ENCODE measurements around the gene SLC8A3. TPM values are rescaled to one million over a fixed set of nuclear protein-coding genes. Genes with fewer than 3 reads are reported as not detected.

SLC8A3 gene
- total RNA-seq, 1 experiment from 2014 or later, result not detected

DNA sequence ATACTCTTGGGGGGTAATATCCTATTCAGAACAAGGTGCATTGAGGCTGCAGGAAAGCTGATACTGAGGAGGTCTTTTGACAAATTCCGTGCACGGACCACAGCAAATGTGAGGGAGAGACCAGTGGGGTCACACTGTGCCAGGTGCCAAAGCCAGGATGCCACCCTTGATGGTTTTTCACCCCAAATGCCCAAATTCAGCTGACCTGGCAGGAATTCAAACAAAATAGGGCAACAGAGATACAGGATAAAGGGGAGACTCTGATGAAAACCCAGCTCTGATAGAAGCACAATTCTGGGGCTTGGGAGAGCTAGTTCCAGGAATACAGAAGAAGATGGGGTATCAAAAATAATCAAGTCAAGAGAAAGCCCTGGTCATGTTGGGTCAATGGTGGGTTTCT lies 55.3 kb downstream of the SLC8A3 start:
- intact Hi-C loops (cut with micrococcal nuclease), result no loop called here
- no peak overlapping the region for H3K4me2 ChIP-seq (ENCODE audit: low read length)
- ChIA-PET CTCF (no interaction called here), RAD21 (ENCODE audit: low non-redundant PET in 1 of 2, low total read pairs in 2 of 2, uncharacterized antibody in 2 of 2, unreplicated experiment in 2 of 2) (no interaction called here), POLR2A (no interaction called here)
- H4K20me1 ChIP-seq (ENCODE audit: insufficient read depth), result no peaks in the 10 kb centered on the region
- TF ChIP-seq, protein P1, sequence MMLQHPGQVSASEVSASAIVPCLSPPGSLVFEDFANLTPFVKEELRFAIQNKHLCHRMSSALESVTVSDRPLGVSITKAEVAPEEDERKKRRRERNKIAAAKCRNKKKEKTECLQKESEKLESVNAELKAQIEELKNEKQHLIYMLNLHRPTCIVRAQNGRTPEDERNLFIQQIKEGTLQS (IDR thresholded peaks at IDR 0.05), result no peak
- no peak for TF ChIP-seq ZNF274 (IDR thresholded peaks at IDR 0.05; ENCODE audit: low read depth, low read length)
- TF ChIP-seq CBX3 (IDR thresholded peaks at IDR 0.05; ENCODE audit: low read depth), result no peak
- TF ChIP-seq ZFX (IDR thresholded peaks at IDR 0.05), result no peak
- TF ChIP-seq EGR1 (IDR thresholded peaks at IDR 0.05; ENCODE audit: low read depth), result no peak
- no peak for TF ChIP-seq SIN3A (IDR thresholded peaks at IDR 0.05; ENCODE audit: low read depth)
- TF ChIP-seq, protein P2, sequence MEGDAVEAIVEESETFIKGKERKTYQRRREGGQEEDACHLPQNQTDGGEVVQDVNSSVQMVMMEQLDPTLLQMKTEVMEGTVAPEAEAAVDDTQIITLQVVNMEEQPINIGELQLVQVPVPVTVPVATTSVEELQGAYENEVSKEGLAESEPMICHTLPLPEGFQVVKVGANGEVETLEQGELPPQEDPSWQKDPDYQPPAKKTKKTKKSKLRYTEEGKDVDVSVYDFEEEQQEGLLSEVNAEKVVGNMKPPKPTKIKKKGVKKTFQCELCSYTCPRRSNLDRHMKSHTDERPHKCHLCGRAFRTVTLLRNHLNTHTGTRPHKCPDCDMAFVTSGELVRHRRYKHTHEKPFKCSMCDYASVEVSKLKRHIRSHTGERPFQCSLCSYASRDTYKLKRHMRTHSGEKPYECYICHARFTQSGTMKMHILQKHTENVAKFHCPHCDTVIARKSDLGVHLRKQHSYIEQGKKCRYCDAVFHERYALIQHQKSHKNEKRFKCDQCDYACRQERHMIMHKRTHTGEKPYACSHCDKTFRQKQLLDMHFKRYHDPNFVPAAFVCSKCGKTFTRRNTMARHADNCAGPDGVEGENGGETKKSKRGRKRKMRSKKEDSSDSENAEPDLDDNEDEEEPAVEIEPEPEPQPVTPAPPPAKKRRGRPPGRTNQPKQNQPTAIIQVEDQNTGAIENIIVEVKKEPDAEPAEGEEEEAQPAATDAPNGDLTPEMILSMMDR (IDR thresholded peaks at IDR 0.05 in 2 of 3, conservative IDR thresholded peaks at IDR 0.05 in 1 of 3; ENCODE audit: borderline replicate concordance in 1 of 3, insufficient read depth in 1 of 3, low read depth in 2 of 3, low read length in 2 of 3), result no peak
- TF ChIP-seq FOSL1 (IDR thresholded peaks at IDR 0.05; ENCODE audit: low read depth), result no peak
- TF ChIP-seq EZH2phosphoT487 (IDR thresholded peaks at IDR 0.05; ENCODE audit: borderline replicate concordance), result no peak
- TF ChIP-seq, protein P3, sequence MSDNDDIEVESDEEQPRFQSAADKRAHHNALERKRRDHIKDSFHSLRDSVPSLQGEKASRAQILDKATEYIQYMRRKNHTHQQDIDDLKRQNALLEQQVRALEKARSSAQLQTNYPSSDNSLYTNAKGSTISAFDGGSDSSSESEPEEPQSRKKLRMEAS (IDR thresholded peaks at IDR 0.05), result no peak
- no peak for TF ChIP-seq JUND (IDR thresholded peaks at IDR 0.05)
- no peak for TF ChIP-seq SP1 (IDR thresholded peaks at IDR 0.05; ENCODE audit: low read depth)
- no peaks in the 10 kb centered on the region for H3K9me3 ChIP-seq (ENCODE audit: control insufficient read depth in 1 of 2, insufficient read depth in 1 of 2, low read depth in 1 of 2, low read length in 2 of 2)
- no peak overlapping the region for H3K27ac ChIP-seq (ENCODE audit: low read depth, low read length)
- H2AFZ ChIP-seq (ENCODE audit: low read depth, low read length, poor library complexity, severe bottlenecking), result no peak overlapping the region
- no peak for DNase-seq (ENCODE audit: low read depth, low spot score)
- H3K79me2 ChIP-seq (ENCODE audit: insufficient read depth, low read length), result no peaks in the 10 kb centered on the region
- H3K9ac ChIP-seq (ENCODE audit: low read length), result no peak overlapping the region
- no peaks in the 10 kb centered on the region for H3K9me2 ChIP-seq (ENCODE audit: insufficient read depth)
- no peak overlapping the region for H3K4me3 ChIP-seq (replicated peaks in 1 of 2; ENCODE audit: low read depth in 1 of 2, low read length in 2 of 2)
- H3K27me3 ChIP-seq (ENCODE audit: insufficient read depth, low read length), result peaks cover 84% of the 10 kb centered on the region
- BruUV-seq (replicated peaks), result no TSS peak
- ATAC-seq, result no peak
- H3K4me1 ChIP-seq (ENCODE audit: control insufficient read depth in 1 of 2, insufficient read depth in 2 of 2, low read length in 2 of 2), result no peaks in the 10 kb centered on the region
- no peaks in the 10 kb centered on the region for H3K36me3 ChIP-seq (ENCODE audit: control insufficient read depth in 1 of 2, insufficient read depth in 2 of 2, low read length in 2 of 2)
